Caco-2 (cell line): ENCODE measurements around the gene PRR36. TPM values are rescaled to one million over a fixed set of nuclear protein-coding genes. Genes with fewer than 3 reads are reported as not detected.
A peak's percentile ranks its signal among the peaks of the same experiment; 100 is the strongest.

ENCODE experiments used
- BruUV-seq: library from RNA; stranded (reverse); fragments of 400-500 nt; replicated peaks from 2 replicates; lab custom pipeline; 2021; lab: Mats Ljungman, UMichigan
- CTCF ChIA-PET: fragments of 300-600 bp; sonication (Branson Sonifier 250); formaldehyde crosslinking; loops from one replicate; lab custom pipeline; 2022; ENCODE audit warnings: antibody characterized with exemption; lab: Charles Lee
- POLR2A ChIA-PET: fragments of 300-600 bp; sonication (Branson Sonifier 250); formaldehyde crosslinking; loops from one replicate; lab custom pipeline; 2022; ENCODE audit warnings: antibody characterized with exemption; lab: Charles Lee
- DNase-seq, 2 experiments: peaks; one replicate each; pipeline versions ENCODE4 v3.0.0 to v3.0.0-alpha.2; 2020 to 2022
- H3K27me3 ChIP-seq: replicated peaks from 2 replicates; pipeline ENCODE4 v1.6.0; 2011; ENCODE audit warnings: low read length; ENCODE audit not compliant: control insufficient read depth, insufficient read depth
- H3K36me3 ChIP-seq: 2 replicates; pipeline ENCODE4 v1.5.1; 2011; ENCODE audit warnings: low read length; ENCODE audit not compliant: control insufficient read depth, insufficient read depth
- H3K4me1 ChIP-seq: fragments of 250-450 bp; sonication (Bioruptor Pico); 2 replicates; pipeline ENCODE4 v1.5.1; 2020; ENCODE audit warnings: mild to moderate bottlenecking
- H3K4me3 ChIP-seq: 2 replicates; pipeline ENCODE4 v1.5.1; 2011; ENCODE audit warnings: low read depth, mild to moderate bottlenecking, control low read depth, low read length
- H3K9me3 ChIP-seq: fragments of 250-450 bp; sonication (Bioruptor Pico); 2 replicates; pipeline ENCODE4 v1.5.1; 2020; ENCODE audit warnings: mild to moderate bottlenecking, moderate library complexity
- H3K27ac Mint-ChIP-seq: one replicate; pipeline ENCODE4 v1.8.0; 2022; ENCODE audit warnings: mixed read lengths; ENCODE audit not compliant: unreplicated experiment
- H3K27me3 Mint-ChIP-seq: one replicate; pipeline ENCODE4 v1.8.0; 2022; ENCODE audit warnings: mixed read lengths; ENCODE audit not compliant: insufficient read depth, unreplicated experiment
- H3K36me3 Mint-ChIP-seq: one replicate; pipeline ENCODE4 v1.8.0; 2022; ENCODE audit warnings: mild to moderate bottlenecking, mixed read lengths; ENCODE audit not compliant: insufficient read depth, unreplicated experiment
- H3K4me1 Mint-ChIP-seq: one replicate; pipeline ENCODE4 v1.8.0; 2022; ENCODE audit warnings: low read depth, mixed read lengths; ENCODE audit not compliant: unreplicated experiment
- H3K4me3 Mint-ChIP-seq: one replicate; pipeline ENCODE4 v1.8.0; 2022; ENCODE audit warnings: mild to moderate bottlenecking, moderate library complexity, mixed read lengths; ENCODE audit not compliant: unreplicated experiment
- H3K9me3 Mint-ChIP-seq: one replicate; pipeline ENCODE4 v1.8.0; 2022; ENCODE audit warnings: mixed read lengths; ENCODE audit not compliant: unreplicated experiment
- intact Hi-C: fragments of 100-400 bp; cut with micrococcal nuclease; formaldehyde crosslinking; loops from one replicate; pipeline ENCODE4 v1.10.0; 2022; ENCODE audit not compliant: unreplicated experiment
- total RNA-seq: library from RNA; stranded (reverse); gene quantifications from 2 replicates; pipeline ENCODE4 v1.2.3, GENCODE V29; 2022
- TF ChIP-seq, protein P1 (sequence below), 2 experiments: fragments of 200-600 bp in 1 of 2; IDR thresholded peaks; 1 replicate in 1 of 2; 2 replicates in 1 of 2; pipeline versions ENCODE4 v1.5.1 to v1.8.0; 2011 to 2022; ENCODE audit warnings: antibody characterized with exemption in 1 of 2, control low read depth in 1 of 2, inconsistent platforms in 1 of 2, low read depth in 1 of 2, low read length in 1 of 2, mild to moderate bottlenecking in 1 of 2, moderate library complexity in 1 of 2; ENCODE audit not compliant: insufficient read depth in 1 of 2, severe bottlenecking in 1 of 2, unreplicated experiment in 1 of 2

PRR36 gene
- total RNA-seq, 1 experiment from 2014 or later: 3.7 TPM

DNA sequence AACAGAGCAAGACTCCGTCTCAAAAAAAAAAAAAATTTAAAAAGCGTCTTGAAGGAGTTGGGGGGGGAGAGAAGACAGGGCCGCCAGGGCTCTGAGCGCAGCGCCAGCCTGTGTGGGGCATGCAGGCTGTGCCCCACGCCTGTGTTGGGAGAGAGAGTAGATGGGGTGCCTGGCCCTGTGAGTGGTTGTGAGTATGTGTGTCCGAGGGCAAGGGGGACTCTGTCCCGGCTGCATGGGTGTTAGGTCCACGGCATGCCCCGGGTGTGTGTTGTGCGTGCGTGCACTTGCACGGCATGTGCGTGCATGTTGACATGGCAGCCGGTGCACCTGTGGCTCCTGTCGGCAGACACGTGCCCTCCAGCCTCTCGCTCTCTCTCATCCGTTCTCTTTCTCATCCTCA, 32.9 kb upstream of the PRR36 start:
- no peaks in the 10 kb centered on the region for H3K27me3 ChIP-seq
- H3K4me1 ChIP-seq: peaks cover 12% of the 10 kb centered on the region; the same call in 1 of the 2 replicates
- no peaks in the 10 kb centered on the region for H3K9me3 ChIP-seq
- H3K36me3 ChIP-seq: peaks cover 2% of the 10 kb centered on the region; the same call in 1 of the 2 replicates
- H3K27me3 Mint-ChIP-seq: no peaks in the 10 kb centered on the region
- intact Hi-C loops: no loop called here
- CTCF ChIA-PET: no interaction called here
- H3K4me3 ChIP-seq: no peak overlapping the region
- H3K4me3 Mint-ChIP-seq: peak overlapping the region; percentile 13
- TF ChIP-seq, protein P1, sequence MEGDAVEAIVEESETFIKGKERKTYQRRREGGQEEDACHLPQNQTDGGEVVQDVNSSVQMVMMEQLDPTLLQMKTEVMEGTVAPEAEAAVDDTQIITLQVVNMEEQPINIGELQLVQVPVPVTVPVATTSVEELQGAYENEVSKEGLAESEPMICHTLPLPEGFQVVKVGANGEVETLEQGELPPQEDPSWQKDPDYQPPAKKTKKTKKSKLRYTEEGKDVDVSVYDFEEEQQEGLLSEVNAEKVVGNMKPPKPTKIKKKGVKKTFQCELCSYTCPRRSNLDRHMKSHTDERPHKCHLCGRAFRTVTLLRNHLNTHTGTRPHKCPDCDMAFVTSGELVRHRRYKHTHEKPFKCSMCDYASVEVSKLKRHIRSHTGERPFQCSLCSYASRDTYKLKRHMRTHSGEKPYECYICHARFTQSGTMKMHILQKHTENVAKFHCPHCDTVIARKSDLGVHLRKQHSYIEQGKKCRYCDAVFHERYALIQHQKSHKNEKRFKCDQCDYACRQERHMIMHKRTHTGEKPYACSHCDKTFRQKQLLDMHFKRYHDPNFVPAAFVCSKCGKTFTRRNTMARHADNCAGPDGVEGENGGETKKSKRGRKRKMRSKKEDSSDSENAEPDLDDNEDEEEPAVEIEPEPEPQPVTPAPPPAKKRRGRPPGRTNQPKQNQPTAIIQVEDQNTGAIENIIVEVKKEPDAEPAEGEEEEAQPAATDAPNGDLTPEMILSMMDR (IDR thresholded peaks at IDR 0.05; ENCODE audit: insufficient read depth in 1 of 2, low read depth in 1 of 2, low read length in 1 of 2, severe bottlenecking in 1 of 2, unreplicated experiment in 1 of 2): no peak
- POLR2A ChIA-PET: no interaction called here
- peaks cover 6% of the 10 kb centered on the region for H3K4me1 Mint-ChIP-seq
- BruUV-seq: no TSS peak
- H3K27ac Mint-ChIP-seq: no peak overlapping the region
- no peaks in the 10 kb centered on the region for H3K9me3 Mint-ChIP-seq
- no peak for DNase-seq
- H3K36me3 Mint-ChIP-seq: peaks cover 45% of the 10 kb centered on the region

DNA sequence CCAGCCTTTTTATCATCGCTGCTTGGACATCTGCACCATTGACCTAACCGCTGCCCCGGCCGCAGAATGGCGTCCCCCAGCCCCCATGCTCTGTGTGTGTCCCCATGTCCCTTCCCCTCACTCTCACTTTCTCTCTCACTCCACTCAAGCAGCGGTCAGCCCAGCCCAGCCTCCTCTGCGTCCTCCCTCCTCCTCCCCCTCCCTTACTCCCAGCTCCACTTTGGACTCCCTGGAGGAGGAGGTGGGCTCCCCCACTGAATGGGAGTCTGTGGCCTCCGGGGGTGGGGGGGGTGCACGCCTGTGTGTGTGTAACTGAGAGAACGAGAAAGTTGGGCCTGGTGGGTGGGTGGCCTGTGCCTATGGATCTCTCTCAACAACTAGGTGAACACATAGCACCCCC, 31.7 kb upstream of the PRR36 start:
- H3K4me3 Mint-ChIP-seq: peak overlapping the region; percentile 92
- peaks cover 6% of the 10 kb centered on the region for H3K4me1 Mint-ChIP-seq
- H3K27me3 Mint-ChIP-seq: no peaks in the 10 kb centered on the region
- ChIA-PET POLR2A (no interaction called here), CTCF (interaction anchor here (0.5 kb wide), 1 partner anchor 1927 kb away, joined by 3 read pairs; no protein-coding TSS in a partner anchor)
- intact Hi-C loops: no loop called here
- BruUV-seq: no TSS peak
- peaks cover 35% of the 10 kb centered on the region for H3K36me3 Mint-ChIP-seq
- TF ChIP-seq, protein P1 (IDR thresholded peaks at IDR 0.05; ENCODE audit: insufficient read depth in 1 of 2, low read depth in 1 of 2, low read length in 1 of 2, severe bottlenecking in 1 of 2, unreplicated experiment in 1 of 2): no peak
- DNase-seq: no peak
- no peak overlapping the region for H3K4me3 ChIP-seq
- no peaks in the 10 kb centered on the region for H3K9me3 ChIP-seq
- no peak overlapping the region for H3K27ac Mint-ChIP-seq
- H3K9me3 Mint-ChIP-seq: no peaks in the 10 kb centered on the region
- H3K36me3 ChIP-seq: peaks cover 2% of the 10 kb centered on the region; the same call in 1 of the 2 replicates
- no peaks in the 10 kb centered on the region for H3K27me3 ChIP-seq
- peaks cover 12% of the 10 kb centered on the region; the same call in 1 of the 2 replicates for H3K4me1 ChIP-seq

DNA sequence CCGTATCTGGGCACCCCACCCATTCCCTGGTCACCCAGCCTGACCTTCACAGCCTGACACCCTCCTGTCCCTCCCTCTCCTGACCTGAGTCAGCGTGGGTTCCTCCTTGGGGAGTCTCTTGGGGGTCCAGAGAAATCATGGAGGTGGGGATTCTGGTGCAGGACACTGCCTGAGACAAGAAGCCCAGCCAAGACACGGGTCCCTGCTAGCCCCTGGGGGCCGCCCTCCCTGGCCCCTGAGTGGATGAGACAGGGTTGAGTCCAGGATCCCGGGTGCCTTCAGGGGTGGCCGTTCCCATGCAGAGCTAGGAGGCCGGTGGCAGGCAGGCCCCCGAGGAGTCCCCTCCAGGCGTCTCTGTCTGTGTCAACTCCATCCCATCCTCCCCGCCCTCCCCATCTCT, 31.1 kb upstream of the PRR36 start:
- Histone ChIP-seq H3K36me3 (peaks cover 2% of the 10 kb centered on the region; the same call in 1 of the 2 replicates), H3K4me3 (no peak overlapping the region), H3K9me3 (no peaks in the 10 kb centered on the region), H3K27me3 (no peaks in the 10 kb centered on the region), H3K4me1 (peaks cover 12% of the 10 kb centered on the region; the same call in 1 of the 2 replicates)
- CTCF ChIA-PET: interaction anchor here (0.5 kb wide), 1 partner anchor 1927 kb away, joined by 3 read pairs; no protein-coding TSS in a partner anchor
- Mint-ChIP-seq H3K27ac (peak overlapping the region; percentile 82), H3K27me3 (no peaks in the 10 kb centered on the region), H3K9me3 (no peaks in the 10 kb centered on the region), H3K36me3 (peaks cover 30% of the 10 kb centered on the region), H3K4me3 (peak overlapping the region; percentile 92), H3K4me1 (peaks cover 6% of the 10 kb centered on the region)
- POLR2A ChIA-PET: no interaction called here
- BruUV-seq: no TSS peak
- intact Hi-C loops: no loop called here
- TF ChIP-seq, protein P1 (IDR thresholded peaks at IDR 0.05; ENCODE audit: insufficient read depth in 1 of 2, low read depth in 1 of 2, low read length in 1 of 2, severe bottlenecking in 1 of 2, unreplicated experiment in 1 of 2): no peak
- DNase-seq: no peak
